Measurements from ENCODE around the gene AOX1. TPM values are rescaled to one million over a fixed set of nuclear protein-coding genes. Genes with fewer than 3 reads are reported as not detected.

Gene AOX1
- total RNA-seq, 2 experiments from 2014 or later, result 0.05 to 0.15 TPM

GRCh38 chr2:200689115-200689514 is 103.3 kb downstream of the AOX1 start:
- ChIA-PET CTCF (no interaction called here), POLR2A (no interaction called here)
- H3K27ac Mint-ChIP-seq, result no peak overlapping the region
- peaks cover 4% of the 10 kb centered on the region for H3K9me3 Mint-ChIP-seq
- H3K4me3 Mint-ChIP-seq, result no peak overlapping the region
- peaks cover 8% of the 10 kb centered on the region for H3K27me3 Mint-ChIP-seq
- no peak for DNase-seq
- peaks cover 1% of the 10 kb centered on the region for H3K4me1 Mint-ChIP-seq
- no peaks in the 10 kb centered on the region for H3K36me3 Mint-ChIP-seq (ENCODE audit: low read depth)

DNA sequence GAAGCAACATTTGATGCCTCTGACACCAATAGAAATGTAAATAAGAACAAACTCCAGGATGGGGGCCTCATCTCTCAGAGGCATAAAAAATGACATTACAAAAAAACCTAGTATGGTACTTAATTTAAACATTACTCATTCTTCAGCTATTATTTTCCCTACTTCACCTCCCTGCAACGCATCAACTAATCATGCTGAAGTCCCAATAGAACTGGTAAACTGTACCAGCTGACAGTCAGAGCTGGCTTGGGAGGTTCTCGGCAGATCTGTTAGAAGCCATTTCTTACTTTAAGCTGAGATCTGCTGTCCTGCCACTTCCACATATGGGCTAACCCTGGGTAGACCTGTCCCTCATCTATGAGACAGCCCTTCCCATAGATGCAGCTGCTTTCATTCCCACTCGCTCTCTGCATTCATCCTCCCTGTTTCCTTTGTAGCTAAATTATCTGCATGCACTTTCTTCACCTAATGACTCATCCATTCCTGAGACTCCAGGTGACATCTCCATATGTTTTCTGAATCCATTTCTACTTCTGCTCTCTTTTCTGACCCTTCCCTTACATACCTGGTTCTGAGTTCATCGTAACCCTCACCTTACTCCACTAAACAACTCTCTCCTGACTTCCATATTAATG is 108.1 kb downstream of the AOX1 start:
- H3K4me3 Mint-ChIP-seq, result no peak overlapping the region
- POLR2A ChIA-PET, result no interaction called here
- H3K27ac Mint-ChIP-seq, result no peak overlapping the region
- CTCF ChIA-PET, result no interaction called here
- H3K36me3 Mint-ChIP-seq (ENCODE audit: low read depth), result no peaks in the 10 kb centered on the region
- no peak for DNase-seq
- peaks cover under 1% of the 10 kb centered on the region for H3K4me1 Mint-ChIP-seq
- H3K9me3 Mint-ChIP-seq, result no peaks in the 10 kb centered on the region
- H3K27me3 Mint-ChIP-seq, result peaks cover 5% of the 10 kb centered on the region

GRCh38 chr2:200695191-200695590 is 109.4 kb downstream of the AOX1 start:
- Mint-ChIP-seq H3K27ac (no peak overlapping the region), H3K9me3 (no peaks in the 10 kb centered on the region), H3K27me3 (peaks cover 1% of the 10 kb centered on the region), H3K4me1 (peaks cover 6% of the 10 kb centered on the region), H3K4me3 (no peak overlapping the region), H3K36me3 (ENCODE audit: low read depth) (no peaks in the 10 kb centered on the region)
- POLR2A ChIA-PET, result no interaction called here
- CTCF ChIA-PET, result no interaction called here
- no peak for DNase-seq

DNA sequence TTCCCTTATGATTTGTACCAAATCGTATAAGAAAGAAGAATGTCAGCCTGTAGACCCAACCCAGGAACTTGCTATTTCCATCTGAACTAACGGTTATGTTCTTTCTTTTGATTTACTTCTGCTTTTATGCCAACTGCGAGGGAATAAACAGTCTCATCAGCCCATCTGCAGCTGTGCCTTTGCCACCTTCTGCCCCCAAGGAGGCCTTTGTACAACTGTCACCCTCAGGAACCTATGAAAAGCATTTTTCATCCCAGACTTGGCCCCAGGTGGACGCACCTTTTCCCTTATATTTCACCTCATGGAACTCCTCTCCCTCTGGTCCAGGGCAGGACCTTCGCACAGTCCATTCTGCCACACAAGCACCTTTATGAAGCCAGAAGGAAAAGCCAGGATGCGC is 109.8 kb downstream of the AOX1 start:
- Mint-ChIP-seq H3K27ac (no peak overlapping the region), H3K9me3 (no peaks in the 10 kb centered on the region), H3K27me3 (peaks cover 1% of the 10 kb centered on the region), H3K4me1 (peaks cover 6% of the 10 kb centered on the region), H3K36me3 (ENCODE audit: low read depth) (no peaks in the 10 kb centered on the region), H3K4me3 (no peak overlapping the region)
- DNase-seq, result no peak
- POLR2A ChIA-PET, result no interaction called here
- CTCF ChIA-PET, result no interaction called here

DNA sequence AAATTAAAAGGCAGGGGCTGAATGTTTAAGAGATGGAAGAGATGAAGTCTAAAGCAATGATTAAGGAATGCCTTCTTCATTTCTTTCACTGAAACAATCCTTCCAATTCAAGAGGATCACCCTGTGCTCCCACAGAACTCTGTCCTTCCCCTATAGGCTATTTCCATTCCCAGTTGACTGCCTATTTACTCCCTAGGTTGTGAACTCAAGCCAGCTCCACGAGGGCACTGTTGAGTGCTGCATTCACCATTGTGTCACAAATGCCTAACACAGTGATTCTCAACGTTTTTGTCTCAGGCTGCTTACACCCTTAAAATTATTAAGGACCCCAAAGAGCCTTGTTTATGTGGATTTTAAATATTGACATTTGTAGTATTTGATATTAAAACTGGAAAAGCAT is 112.4 kb downstream of the AOX1 start:
- CTCF ChIA-PET, result no interaction called here
- DNase-seq, result no peak
- Mint-ChIP-seq H3K9me3 (no peaks in the 10 kb centered on the region), H3K4me1 (peaks cover 20% of the 10 kb centered on the region), H3K27me3 (peaks cover 1% of the 10 kb centered on the region), H3K4me3 (no peak overlapping the region), H3K36me3 (ENCODE audit: low read depth) (no peaks in the 10 kb centered on the region), H3K27ac (no peak overlapping the region)
- POLR2A ChIA-PET, result no interaction called here

DNA sequence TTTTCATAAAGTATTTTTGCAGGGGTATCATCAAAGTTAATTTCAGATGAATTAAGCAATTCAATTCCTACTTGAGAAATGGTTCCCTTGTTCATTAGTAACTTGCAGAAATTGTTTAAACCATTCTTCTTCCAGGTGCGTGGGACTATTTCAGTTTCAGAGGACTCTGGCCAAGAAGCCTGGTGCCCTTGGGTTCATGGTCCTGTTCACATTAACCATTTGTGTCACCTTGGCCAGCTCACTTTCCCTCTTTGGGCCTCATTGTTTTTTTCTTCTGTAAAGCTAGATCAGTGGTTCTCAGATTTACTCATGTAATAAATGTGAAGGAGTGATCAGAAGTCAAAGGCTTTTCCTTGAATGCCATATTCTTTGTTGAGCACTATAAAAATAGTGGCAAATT is 113.5 kb downstream of the AOX1 start:
- Mint-ChIP-seq H3K4me3 (no peak overlapping the region), H3K9me3 (no peaks in the 10 kb centered on the region), H3K36me3 (ENCODE audit: low read depth) (no peaks in the 10 kb centered on the region), H3K27ac (no peak overlapping the region), H3K4me1 (peaks cover 29% of the 10 kb centered on the region), H3K27me3 (peaks cover 1% of the 10 kb centered on the region)
- POLR2A ChIA-PET, result interaction anchor here (2.0 kb wide), 1 partner anchor 13 kb away, joined by 8 read pairs; no protein-coding TSS in a partner anchor
- DNase-seq, result no peak
- CTCF ChIA-PET, result interaction anchor here (1.1 to 1.5 kb wide), 2 partner anchors 14 to 719 kb away, joined by 3 read pairs; no protein-coding TSS in a partner anchor

DNA sequence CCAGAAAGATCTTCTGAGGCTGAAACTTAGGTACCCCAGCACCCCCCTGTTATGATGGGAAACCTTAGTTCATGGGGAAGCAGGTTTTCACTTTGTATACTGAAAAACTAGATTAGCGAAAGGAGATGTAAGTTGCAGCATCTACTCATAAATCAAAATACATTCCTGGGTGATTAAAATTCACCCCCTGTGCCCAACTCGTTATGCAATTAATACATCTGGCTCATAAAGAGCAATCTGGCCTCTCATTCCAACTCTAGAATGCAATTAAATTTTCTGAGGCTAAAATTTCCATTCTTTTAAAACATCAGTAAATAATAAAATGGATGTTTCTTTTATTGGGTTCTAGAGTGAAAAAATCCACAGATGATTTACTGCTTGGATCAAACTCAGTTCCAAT is 115.0 kb downstream of the AOX1 start:
- ChIA-PET POLR2A (interaction anchor here (1.6 kb wide), 1 partner anchor 12 kb away, joined by 8 read pairs; no protein-coding TSS in a partner anchor), CTCF (interaction anchor here (0.9 to 1.6 kb wide), 5 partner anchors 9 to 721 kb away, joined by 3 to 6 read pairs (median 3); no protein-coding TSS in a partner anchor)

GRCh38 chr2:200702044-200702443 is 116.2 kb downstream of the AOX1 start:
- H3K27me3 Mint-ChIP-seq, result peaks cover 1% of the 10 kb centered on the region
- no peak for DNase-seq
- ChIA-PET POLR2A (interaction anchor here (1.6 kb wide), 1 partner anchor 11 kb away, joined by 8 read pairs; no protein-coding TSS in a partner anchor), CTCF (interaction anchor here (1.0 to 1.6 kb wide), 3 partner anchors 11 to 722 kb away, joined by 3 to 6 read pairs (median 4); no protein-coding TSS in a partner anchor)
- H3K4me1 Mint-ChIP-seq, result peaks cover 29% of the 10 kb centered on the region
- H3K27ac Mint-ChIP-seq, result no peak overlapping the region
- H3K9me3 Mint-ChIP-seq, result no peaks in the 10 kb centered on the region
- no peaks in the 10 kb centered on the region for H3K36me3 Mint-ChIP-seq (ENCODE audit: low read depth)
- H3K4me3 Mint-ChIP-seq, result no peak overlapping the region

More for the DNA sequence above, 115.0 kb downstream of the AOX1 start:
- Mint-ChIP-seq H3K9me3 (no peaks in the 10 kb centered on the region), H3K36me3 (ENCODE audit: low read depth) (no peaks in the 10 kb centered on the region), H3K27ac (no peak overlapping the region), H3K27me3 (peaks cover 1% of the 10 kb centered on the region), H3K4me3 (no peak overlapping the region), H3K4me1 (peaks cover 29% of the 10 kb centered on the region)
- DNase-seq, result no peak

GRCh38 chr2:200702646-200703118 is 116.9 kb downstream of the AOX1 start:
- no peaks in the 10 kb centered on the region for H3K36me3 Mint-ChIP-seq (ENCODE audit: low read depth)
- H3K4me1 Mint-ChIP-seq, result peaks cover 29% of the 10 kb centered on the region
- ChIA-PET CTCF (interaction anchor here (1.0 to 2.0 kb wide), 5 partner anchors 10 to 757 kb away, joined by 3 to 17 read pairs (median 4); no protein-coding TSS in a partner anchor), POLR2A (interaction anchor here (1.0 to 3.0 kb wide), 5 partner anchors 10 to 219 kb away, joined by 3 to 34 read pairs (median 6); partner anchors contain the start of genes BZW1, CLK1 and KCTD18)
- peak; percentile 71 for DNase-seq
- H3K27me3 Mint-ChIP-seq, result peaks cover 1% of the 10 kb centered on the region
- H3K27ac Mint-ChIP-seq, result peak overlapping the region; percentile 9
- no peak overlapping the region for H3K4me3 Mint-ChIP-seq
- H3K9me3 Mint-ChIP-seq, result no peaks in the 10 kb centered on the region

DNA sequence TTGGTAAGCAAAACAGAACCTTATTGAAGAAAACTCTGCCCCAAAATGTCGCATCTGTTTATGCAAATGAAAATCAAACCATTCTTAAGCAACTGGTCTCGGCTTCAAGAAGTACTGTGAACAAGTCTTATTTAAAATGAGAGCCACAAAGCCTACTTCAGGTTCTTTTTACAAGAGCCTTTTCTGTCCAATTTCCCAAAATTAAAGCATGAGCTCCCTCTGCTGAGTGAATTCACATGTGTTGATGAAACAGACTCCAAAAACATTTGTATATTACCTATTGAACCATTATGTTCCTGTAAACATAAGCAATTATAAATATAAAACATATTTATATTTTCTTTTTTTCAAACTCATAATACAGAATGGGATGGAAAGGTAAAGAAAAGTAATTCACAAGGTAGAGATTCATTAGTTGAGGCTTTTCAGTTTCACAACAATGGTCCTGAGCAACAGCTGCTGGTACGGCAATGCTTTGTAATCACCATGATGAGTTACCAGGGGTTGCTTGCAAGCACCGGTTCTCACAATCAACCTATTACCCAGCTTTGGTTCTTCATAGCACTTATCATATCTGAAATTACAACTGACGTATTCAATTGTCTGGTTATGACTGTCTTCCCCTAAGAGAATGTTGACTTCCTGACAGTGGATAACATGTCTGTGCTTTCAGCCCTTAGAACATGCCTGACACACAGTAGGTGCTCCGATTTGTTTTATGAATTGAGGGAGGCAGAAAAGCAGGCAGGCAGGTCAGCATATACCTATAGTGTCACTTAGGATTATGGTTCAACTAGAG is 117.5 kb downstream of the AOX1 start:
- Mint-ChIP-seq H3K27me3 (peaks cover 1% of the 10 kb centered on the region), H3K36me3 (ENCODE audit: low read depth) (no peaks in the 10 kb centered on the region), H3K4me3 (no peak overlapping the region), H3K9me3 (no peaks in the 10 kb centered on the region), H3K4me1 (peaks cover 31% of the 10 kb centered on the region), H3K27ac (peak overlapping the region; percentile 55)
- peak; percentile 23 for DNase-seq
- CTCF ChIA-PET, result interaction anchor here (0.7 to 2.0 kb wide), 11 partner anchors 9 to 758 kb away, joined by 3 to 17 read pairs (median 4); partner anchors contain the start of gene SGO2
- POLR2A ChIA-PET, result interaction anchor here (0.9 to 3.0 kb wide), 6 partner anchors 10 to 220 kb away, joined by 3 to 34 read pairs (median 5); partner anchors contain the start of genes BZW1, CLK1 and KCTD18

- Mint-ChIP-seq H3K36me3 (ENCODE audit: low read depth) (no peaks in the 10 kb centered on the region), H3K9me3 (no peaks in the 10 kb centered on the region), H3K4me1 (peaks cover 31% of the 10 kb centered on the region), H3K4me3 (no peak overlapping the region), H3K27ac (peak overlapping the region; percentile 55), H3K27me3 (no peaks in the 10 kb centered on the region)
- no peak for DNase-seq
- ChIA-PET POLR2A (interaction anchor here (0.9 to 3.0 kb wide), 5 partner anchors 9 to 195 kb away, joined by 3 to 34 read pairs (median 6); partner anchors contain the start of genes BZW1, CLK1 and KCTD18), CTCF (interaction anchor here (0.9 to 2.0 kb wide), 7 partner anchors 8 to 724 kb away, joined by 3 to 17 read pairs (median 4); partner anchors contain the start of gene SGO2)
Observed at GRCh38 chr2:200703926-200704637, 118.3 kb downstream of the AOX1 start.

DNA sequence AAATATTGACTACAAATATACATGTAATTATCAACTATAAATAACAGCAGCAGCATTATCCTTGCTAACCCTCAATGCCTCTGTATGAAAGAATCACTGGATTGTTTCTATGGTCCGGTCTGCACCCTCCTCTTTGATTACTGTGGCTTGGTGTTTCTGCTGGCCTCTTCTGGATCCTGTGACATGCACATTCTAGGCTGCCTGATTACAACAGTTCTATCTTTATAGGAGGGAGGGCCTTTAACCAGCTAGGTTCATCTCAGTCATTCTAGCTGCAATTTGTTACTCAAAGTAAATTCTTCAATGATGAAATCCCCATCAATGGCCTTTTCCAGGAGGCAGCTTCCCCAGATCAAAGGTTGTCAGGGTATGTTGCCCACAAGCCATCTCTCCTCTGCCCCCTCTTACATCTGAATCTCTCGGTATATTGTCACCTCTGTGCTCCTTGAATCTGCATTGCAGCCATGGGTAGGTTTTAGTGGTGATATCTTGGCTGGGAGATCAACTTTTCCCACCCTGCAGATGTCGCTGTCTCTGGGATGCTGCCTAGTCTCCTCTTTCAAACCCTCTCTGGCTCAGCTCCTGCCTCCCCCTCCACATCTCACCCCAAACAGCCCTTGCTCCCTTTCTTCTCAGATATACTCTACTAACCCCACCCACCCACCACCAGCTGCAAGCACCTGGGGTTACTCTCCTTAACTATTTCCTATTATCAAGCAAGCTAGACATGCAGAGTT is 119.7 kb downstream of the AOX1 start:
- DNase-seq, result no peak
- no peak overlapping the region for H3K27ac Mint-ChIP-seq
- ChIA-PET POLR2A (interaction anchor here (1.2 to 3.0 kb wide), 3 partner anchors 7 to 159 kb away, joined by 3 to 34 read pairs (median 3); partner anchors contain the start of genes BZW1 and CLK1), CTCF (interaction anchor here (0.6 to 1.1 kb wide), 3 partner anchors 87 to 527 kb away, joined by 3 to 4 read pairs (median 3); partner anchors contain the start of gene SGO2)
- peaks cover 25% of the 10 kb centered on the region for H3K4me1 Mint-ChIP-seq
- H3K9me3 Mint-ChIP-seq, result no peaks in the 10 kb centered on the region
- no peak overlapping the region for H3K4me3 Mint-ChIP-seq
- H3K27me3 Mint-ChIP-seq, result no peaks in the 10 kb centered on the region
- H3K36me3 Mint-ChIP-seq (ENCODE audit: low read depth), result no peaks in the 10 kb centered on the region

All from activated CD4-positive, alpha-beta memory T cell treated with anti-CD3 and anti-CD28 coated beads, Interleukin-2, amount 10 ng/mL, durations not matched to agents 7 days and 5 days (primary cell).